Activated CD8-positive, alpha-beta memory T cell treated with anti-CD3 and anti-CD28 coated beads for 36 hours (primary cell): ENCODE results near the gene DCDC2. TPM values are rescaled to one million over a fixed set of nuclear protein-coding genes. Genes with fewer than 3 reads are reported as not detected.

Source experiments
- CTCF ChIA-PET: fragments of 350-600 bp; sonication (Branson Sonifier 250); formaldehyde crosslinking; loops from one replicate; lab custom pipeline; 2021; ENCODE audit warnings: antibody characterized with exemption; lab: Charles Lee
- POLR2A ChIA-PET: fragments of 350-600 bp; sonication (Branson Sonifier 250); formaldehyde crosslinking; loops from one replicate; lab custom pipeline; 2021; ENCODE audit warnings: antibody characterized with exemption; lab: Charles Lee
- total RNA-seq, 2 experiments: library from RNA; stranded (reverse); gene quantifications; one replicate each; pipeline ENCODE4 v1.2.3, GENCODE V29; 2021

DCDC2 gene
- total RNA-seq, 2 experiments from 2014 or later, result 0.27 TPM; not detected in 1

DNA sequence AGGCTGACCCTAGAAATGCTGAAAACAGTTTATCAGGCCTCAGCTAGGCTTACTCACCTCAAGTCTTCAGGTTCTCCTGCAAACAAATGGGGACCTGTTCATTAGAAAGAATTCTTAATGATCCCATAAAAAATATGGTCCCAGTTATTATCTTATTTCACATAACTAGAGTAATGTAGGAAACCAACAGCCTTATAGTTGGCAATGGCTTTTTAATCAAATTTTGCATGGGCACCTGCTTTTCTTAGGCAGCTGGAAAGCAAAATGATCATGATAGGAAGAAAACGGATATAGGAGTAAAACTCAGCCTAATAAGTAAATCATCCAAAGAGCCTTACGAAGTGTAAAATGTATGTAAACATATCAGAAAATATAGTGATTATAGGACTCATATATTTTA, 230.5 kb downstream of the DCDC2 start:
- ChIA-PET POLR2A (no interaction called here), CTCF (no interaction called here)

DNA sequence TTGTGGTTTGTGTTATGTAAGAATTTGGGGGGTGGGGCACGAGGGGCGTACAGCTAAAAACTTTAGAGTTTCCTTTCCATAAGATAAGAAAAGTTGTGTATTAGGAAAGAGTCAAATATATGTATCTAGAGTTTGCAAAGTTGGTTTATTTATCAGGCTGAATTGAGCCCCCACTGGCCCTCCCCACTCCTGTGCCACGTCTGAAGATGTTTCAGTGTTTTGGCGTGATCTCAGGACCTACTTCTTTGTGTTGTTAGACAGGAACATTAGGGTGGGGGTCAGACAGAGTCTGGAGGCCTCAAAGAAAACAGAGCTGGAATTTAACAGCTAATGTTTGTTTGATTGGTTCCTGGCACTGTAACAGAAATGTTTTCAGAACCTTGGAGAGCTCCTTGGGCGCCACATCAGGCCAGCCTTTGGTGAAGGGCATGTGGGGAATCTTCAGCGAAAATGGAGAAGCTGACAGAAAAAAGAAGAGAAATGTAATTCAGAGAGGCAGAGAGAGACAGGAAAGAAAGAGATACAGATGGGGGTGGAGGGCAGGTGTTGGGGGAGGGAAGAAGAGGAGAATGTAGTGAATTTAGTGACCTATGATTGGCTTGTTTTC, 231.2 kb downstream of the DCDC2 start:
- ChIA-PET CTCF (interaction anchor here (0.7 kb wide), 1 partner anchor 369 kb away, joined by 3 read pairs; no protein-coding TSS in a partner anchor), POLR2A (no interaction called here)

DNA sequence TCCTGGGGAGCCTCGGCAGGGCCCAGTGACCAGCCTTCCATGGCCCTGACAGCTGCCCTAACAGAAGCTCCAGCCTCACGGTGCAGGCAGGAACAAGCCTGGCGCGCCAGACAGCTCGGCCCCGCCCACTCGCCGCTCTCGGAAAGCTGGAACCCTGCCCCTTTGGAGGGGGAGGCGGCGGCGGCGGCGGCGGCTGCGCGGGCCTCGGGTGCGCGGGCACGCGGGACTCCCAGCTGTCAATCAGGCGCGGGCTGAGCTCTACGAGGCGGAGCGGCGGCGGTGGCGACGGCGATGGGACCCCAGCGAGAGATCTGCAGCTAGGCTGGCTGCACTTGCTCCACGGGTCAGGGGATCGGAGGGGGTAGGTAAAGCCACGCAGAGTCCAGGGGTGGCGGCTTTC, 231.9 kb downstream of the DCDC2 start, which contains the start of gene NRSN1:
NRSN1 (plus strand) TSS at position 236 of the 400 bp plus-strand sequence. CDS start 8,113 bp downstream, outside the sequence.
- ChIA-PET CTCF (no interaction called here), POLR2A (no interaction called here)

DNA sequence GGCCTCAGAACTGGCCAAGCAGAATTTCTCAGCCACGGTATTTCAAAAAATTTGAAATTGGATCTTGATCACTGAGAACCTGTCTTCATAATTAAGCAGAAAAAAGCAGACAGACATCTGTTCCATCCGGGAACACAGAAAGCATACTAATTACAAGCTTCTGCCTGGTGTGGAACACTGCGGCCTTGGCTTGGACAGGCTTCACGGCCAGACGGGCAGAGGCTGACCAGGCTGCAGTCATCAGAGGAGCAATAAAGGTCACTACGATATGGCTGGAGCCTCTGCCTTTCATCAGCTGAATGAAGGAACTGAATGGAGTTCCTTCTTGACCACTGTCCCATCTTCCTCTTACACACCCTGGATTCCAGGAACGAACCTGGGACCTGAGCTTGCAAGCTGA, 235.7 kb downstream of the DCDC2 start:
- CTCF ChIA-PET, result no interaction called here
- POLR2A ChIA-PET, result no interaction called here

Other genes with a start within 250 kb of the DCDC2 start
- not detected for gene NRSN1, start 231.8 kb downstream of the DCDC2 start, total RNA-seq
- 10 to 100 TPM; 31.6 to 32.0 TPM for gene MRS2, start 44.9 kb upstream of the DCDC2 start, total RNA-seq
- under 1 TPM; 0.48 to 0.57 TPM for gene GPLD1, start 131.5 kb upstream of the DCDC2 start, total RNA-seq
- gene ALDH5A1, start 136.9 kb upstream of the DCDC2 start, total RNA-seq, result 10 to 100 TPM; 14.7 to 16.1 TPM